Neutrophil (primary cell): ENCODE measurements around the gene HHIPL2.

Experiments used
- H3K27ac ChIP-seq: fragments of 200-600 bp; sonication (generic); 2 replicates; pipeline ENCODE4 v1.5.1; 2016; ENCODE audit warnings: mild to moderate bottlenecking, moderate library complexity
- H3K27me3 ChIP-seq: fragments of 200-600 bp; sonication (generic); 2 replicates; pipeline ENCODE4 v1.6.0; 2016; ENCODE audit warnings: mild to moderate bottlenecking
- H3K36me3 ChIP-seq: fragments of 200-600 bp; sonication (generic); 2 replicates; pipeline ENCODE4 v1.5.1; 2017
- H3K4me1 ChIP-seq, 2 experiments: fragments of 200-600 bp in 1 of 2; sonication (generic) in 1 of 2; 1 replicate in 1 of 2; 2 replicates in 1 of 2; pipeline versions ENCODE4 v1.5.1 to v1.6.1; 2013 to 2016; ENCODE audit warnings: low read depth in 1 of 2, low read length in 1 of 2, mild to moderate bottlenecking in 1 of 2, moderate library complexity in 1 of 2; ENCODE audit not compliant: control insufficient read depth in 1 of 2, insufficient read depth in 1 of 2
- H3K4me3 ChIP-seq, 2 experiments: fragments of 200-600 bp in 1 of 2; sonication (generic) in 1 of 2; 1 replicate in 1 of 2; 2 replicates in 1 of 2; pipeline ENCODE4 v1.5.1; 2013 to 2016; ENCODE audit warnings: low read depth in 1 of 2, low read length in 1 of 2, mild to moderate bottlenecking in 1 of 2, moderate library complexity in 1 of 2
- H3K9me3 ChIP-seq: fragments of 200-600 bp; sonication (generic); 2 replicates; pipeline ENCODE4 v1.5.1; 2016
- TF ChIP-seq, protein P1 (sequence below): fragments of 200-600 bp; sonication (generic); IDR thresholded peaks from 2 replicates; pipeline ENCODE4 v1.5.1; 2016; ENCODE audit warnings: antibody characterized with exemption

HHIPL2 gene

DNA sequence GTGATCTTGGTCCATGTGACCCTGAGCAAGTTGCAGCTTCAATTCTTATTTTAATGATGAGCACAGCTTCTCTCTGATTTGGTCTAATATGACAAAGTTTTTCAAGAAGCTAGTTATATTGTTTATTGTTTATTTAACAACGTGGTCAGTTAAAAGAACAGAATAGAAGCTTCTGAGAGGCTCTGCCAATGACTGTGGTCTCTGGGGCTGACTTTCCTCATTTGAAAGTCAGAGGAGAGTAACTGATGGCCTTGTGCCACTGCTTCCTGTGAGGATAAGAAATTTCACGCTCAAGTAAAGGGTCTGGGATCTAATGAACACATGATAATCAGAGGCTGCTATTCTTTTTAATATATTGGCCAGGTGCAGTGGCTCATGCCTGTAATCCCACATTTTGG lies 7.3 kb downstream of the HHIPL2 start:
- Histone ChIP-seq H3K27ac (no peak overlapping the region), H3K27me3 (peaks cover 8% of the 10 kb centered on the region), H3K9me3 (no peaks in the 10 kb centered on the region), H3K36me3 (no peaks in the 10 kb centered on the region), H3K4me1 (no peaks in the 10 kb centered on the region), H3K4me3 (no peak overlapping the region)
- TF ChIP-seq, protein P1, sequence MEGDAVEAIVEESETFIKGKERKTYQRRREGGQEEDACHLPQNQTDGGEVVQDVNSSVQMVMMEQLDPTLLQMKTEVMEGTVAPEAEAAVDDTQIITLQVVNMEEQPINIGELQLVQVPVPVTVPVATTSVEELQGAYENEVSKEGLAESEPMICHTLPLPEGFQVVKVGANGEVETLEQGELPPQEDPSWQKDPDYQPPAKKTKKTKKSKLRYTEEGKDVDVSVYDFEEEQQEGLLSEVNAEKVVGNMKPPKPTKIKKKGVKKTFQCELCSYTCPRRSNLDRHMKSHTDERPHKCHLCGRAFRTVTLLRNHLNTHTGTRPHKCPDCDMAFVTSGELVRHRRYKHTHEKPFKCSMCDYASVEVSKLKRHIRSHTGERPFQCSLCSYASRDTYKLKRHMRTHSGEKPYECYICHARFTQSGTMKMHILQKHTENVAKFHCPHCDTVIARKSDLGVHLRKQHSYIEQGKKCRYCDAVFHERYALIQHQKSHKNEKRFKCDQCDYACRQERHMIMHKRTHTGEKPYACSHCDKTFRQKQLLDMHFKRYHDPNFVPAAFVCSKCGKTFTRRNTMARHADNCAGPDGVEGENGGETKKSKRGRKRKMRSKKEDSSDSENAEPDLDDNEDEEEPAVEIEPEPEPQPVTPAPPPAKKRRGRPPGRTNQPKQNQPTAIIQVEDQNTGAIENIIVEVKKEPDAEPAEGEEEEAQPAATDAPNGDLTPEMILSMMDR, result no peak

DNA sequence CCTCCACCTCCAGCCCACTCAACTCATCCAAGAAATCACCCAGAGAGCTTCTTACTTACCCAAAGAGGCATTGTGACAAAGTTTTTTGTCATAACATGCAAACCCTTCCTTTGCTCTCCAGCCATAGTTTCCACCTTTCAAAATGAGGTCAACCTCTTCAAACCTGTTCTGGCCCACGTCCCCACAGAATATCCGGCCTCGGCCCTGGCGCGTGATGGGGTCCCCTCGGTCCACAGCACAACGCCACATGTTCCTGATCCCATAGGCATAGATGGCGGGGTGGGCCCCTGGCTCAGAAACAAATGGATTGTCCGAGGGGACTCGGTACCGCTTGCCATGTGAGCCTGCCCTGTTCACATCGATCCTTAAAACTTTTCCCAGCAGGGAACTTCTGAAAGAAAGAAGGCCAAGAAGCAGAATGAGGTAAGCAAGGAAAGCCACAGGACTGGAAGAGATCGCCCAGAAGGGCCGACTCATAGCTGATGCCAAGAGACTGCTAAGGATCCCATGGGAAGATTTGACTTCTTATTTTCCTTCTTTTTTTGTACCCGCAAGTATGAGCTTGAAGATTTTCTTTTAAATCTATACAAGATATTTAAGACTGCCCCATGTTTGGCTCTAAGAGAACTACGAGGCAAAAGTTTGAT lies 7.8 kb downstream of the HHIPL2 start:
- Histone ChIP-seq H3K27me3 (peaks cover 3% of the 10 kb centered on the region), H3K4me1 (no peaks in the 10 kb centered on the region)

DNA sequence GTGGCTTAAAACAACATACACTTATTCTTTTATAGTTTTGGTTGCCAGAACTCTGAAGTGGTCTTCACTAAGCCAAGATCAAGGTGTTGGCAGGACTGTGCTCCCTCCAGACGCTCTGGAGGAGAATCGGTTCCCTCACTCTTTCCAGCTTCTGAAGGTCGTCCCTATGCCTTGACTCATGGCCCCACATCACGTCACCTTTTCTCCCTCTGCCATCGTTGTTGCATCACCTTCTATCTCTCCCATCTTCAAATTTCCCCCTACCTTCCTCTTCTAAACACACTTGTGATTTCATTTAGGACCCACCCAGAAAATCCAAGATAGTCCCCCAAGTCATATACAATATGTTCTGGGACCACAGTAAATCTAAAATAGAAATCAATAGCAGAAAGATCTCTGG lies 12.4 kb downstream of the HHIPL2 start:
- Histone ChIP-seq H3K4me3 (no peak overlapping the region), H3K36me3 (no peaks in the 10 kb centered on the region), H3K4me1 (no peaks in the 10 kb centered on the region), H3K27me3 (no peaks in the 10 kb centered on the region), H3K27ac (no peak overlapping the region), H3K9me3 (no peaks in the 10 kb centered on the region)
- TF ChIP-seq, protein P1, result no peak

More for the DNA sequence above, 7.8 kb downstream of the HHIPL2 start:
- Histone ChIP-seq H3K36me3 (no peaks in the 10 kb centered on the region), H3K27ac (no peak overlapping the region), H3K4me3 (no peak overlapping the region), H3K9me3 (no peaks in the 10 kb centered on the region)
- TF ChIP-seq, protein P1, result no peak

DNA sequence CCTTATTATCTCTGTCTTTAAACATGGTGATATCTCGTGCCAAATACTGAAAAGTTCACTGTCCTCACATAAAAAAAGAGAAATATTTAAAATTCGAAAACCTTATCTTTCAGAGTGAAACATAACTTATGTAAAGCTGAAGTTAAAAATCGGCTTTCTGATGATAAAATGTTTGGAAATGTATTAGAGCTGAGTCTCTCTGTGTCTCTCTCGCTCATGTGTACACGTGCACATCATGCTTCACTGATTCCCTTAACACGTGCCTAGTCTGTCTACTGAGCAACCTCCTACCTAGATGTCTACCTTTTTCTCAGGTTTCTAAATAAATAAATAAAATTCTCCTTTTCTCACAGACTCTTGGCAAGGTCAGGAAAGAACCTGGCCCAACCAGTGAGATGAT lies 17.1 kb downstream of the HHIPL2 start:
- TF ChIP-seq, protein P1, result no peak
- H3K27me3 ChIP-seq, result no peaks in the 10 kb centered on the region

DNA sequence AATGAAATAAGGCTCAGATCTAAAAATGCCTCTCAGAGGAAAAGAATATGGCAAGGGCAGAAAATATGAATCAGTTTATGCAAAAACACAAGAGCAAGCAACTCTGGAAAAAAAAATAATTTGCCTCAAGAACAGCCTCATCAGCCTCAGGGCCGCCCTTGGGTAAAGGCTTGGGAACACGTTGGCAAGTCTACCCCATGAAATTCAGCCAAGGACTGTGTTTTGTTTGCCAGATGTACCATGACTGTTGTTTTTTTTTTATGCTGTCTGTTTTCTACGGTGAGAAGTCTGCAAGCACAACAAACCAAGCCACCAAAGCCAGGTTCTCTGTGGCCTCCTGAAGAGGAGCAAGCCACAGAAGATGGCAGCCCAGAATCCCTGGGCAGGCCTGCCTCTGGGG lies 18.0 kb downstream of the HHIPL2 start:
- no peaks in the 10 kb centered on the region for H3K27me3 ChIP-seq
- TF ChIP-seq, protein P1, result no peak
- H3K9me3 ChIP-seq, result no peaks in the 10 kb centered on the region
- H3K4me3 ChIP-seq, result no peak overlapping the region
- H3K4me1 ChIP-seq, result no peaks in the 10 kb centered on the region
- H3K36me3 ChIP-seq, result no peaks in the 10 kb centered on the region
- H3K27ac ChIP-seq, result no peak overlapping the region

More for the DNA sequence above, 17.1 kb downstream of the HHIPL2 start:
- H3K27ac ChIP-seq, result no peak overlapping the region
- H3K4me1 ChIP-seq, result no peaks in the 10 kb centered on the region
- no peaks in the 10 kb centered on the region for H3K36me3 ChIP-seq
- H3K9me3 ChIP-seq, result no peaks in the 10 kb centered on the region
- H3K4me3 ChIP-seq, result no peak overlapping the region

DNA sequence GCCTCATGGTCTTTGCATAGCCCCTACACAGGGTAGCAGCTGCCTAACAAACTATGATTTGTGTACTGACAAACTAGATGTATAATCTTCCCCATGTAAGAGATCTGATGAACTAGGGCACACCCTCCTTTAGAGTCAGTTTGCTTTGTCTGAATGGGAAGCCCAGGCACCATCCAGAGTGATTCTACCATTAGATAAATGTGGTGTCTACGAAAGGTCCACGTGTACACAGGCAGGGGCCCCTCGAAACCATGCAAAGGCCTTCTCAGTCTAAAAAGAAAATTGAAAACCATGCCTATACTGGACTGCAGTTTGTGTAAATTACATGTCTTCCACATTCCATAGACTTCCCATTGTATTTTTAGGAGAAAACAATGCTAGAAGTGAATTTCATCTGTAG lies 18.7 kb downstream of the HHIPL2 start:
- TF ChIP-seq, protein P1, result no peak
- no peak overlapping the region for H3K27ac ChIP-seq
- H3K36me3 ChIP-seq, result no peaks in the 10 kb centered on the region
- no peaks in the 10 kb centered on the region for H3K27me3 ChIP-seq
- H3K4me3 ChIP-seq, result no peak overlapping the region
- H3K4me1 ChIP-seq, result no peaks in the 10 kb centered on the region
- no peaks in the 10 kb centered on the region for H3K9me3 ChIP-seq
